IPS-11a (cell line): ENCODE data around the gene WRAP73.

ENCODE experiments used
- H3K4me3 ChIP-seq: one replicate; pipeline ENCODE4 v1.5.1; 2013; ENCODE audit warnings: low read depth, low read length, control low read depth

WRAP73 gene

GRCh38 chr1:3681898-3682806, 32.2 kb upstream of the WRAP73 start:
- no peak overlapping the region for H3K4me3 ChIP-seq

GRCh38 chr1:3681231-3681897, 31.5 kb upstream of the WRAP73 start:
- no peak overlapping the region for H3K4me3 ChIP-seq

- no peak overlapping the region for H3K4me3 ChIP-seq
These were observed 30.8 kb upstream of the WRAP73 start for GRCh38 chr1:3680488-3681230.

DNA sequence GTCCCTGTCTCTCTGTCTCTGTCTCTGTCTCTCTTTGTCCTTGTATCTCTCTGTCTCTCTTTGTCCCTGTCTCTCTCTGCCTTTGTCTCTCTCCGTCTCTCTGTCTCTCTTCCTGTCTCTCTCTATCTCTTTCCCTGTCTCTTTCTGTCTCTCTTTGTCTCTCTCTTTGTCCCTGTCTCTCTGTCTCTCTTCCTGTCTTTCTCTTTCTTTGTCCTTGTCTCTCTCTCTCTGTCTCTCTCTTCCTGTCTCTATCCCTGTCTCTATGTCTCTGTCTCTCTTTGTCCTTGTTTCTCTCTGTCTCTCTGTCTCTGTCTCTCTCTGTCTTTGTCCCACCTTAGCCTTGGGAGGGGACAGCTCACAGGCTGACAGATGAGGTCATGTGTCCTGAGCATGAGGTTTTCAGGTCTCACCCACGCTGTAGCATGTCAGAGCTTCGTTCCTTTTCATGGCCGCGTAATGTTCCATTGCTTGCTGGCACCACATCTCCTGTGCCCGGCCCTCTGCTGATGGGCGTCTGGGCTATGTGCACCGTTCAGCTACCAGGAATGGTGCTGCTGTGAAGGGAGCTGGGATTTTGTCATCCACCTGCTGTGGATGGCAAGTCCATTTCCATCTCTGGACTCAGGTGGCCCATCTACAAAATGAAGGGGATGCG, 30.0 kb upstream of the WRAP73 start:
- no peak overlapping the region for H3K4me3 ChIP-seq

DNA sequence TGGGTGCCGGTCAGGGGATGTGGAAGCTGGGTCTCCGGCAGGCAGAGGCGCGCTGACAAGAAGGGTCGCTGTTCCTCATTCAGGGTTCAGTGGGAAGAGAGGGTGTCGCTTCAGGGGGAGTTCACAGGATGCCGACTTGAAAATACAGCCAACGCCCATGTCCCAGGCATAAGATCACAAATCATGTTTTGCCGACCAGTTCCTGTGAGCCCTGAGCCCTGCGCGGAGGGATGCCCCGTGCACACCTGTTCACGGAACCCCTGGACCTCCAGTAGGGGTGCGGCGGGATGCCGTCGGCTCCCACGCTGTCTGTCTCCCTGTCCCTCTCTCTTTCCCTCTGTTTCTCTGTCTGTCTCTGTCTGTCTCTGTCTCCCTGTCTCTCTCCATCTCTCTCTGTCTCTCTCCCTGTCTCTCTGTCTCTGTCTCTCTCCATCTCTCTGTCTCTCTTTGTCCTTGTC, 29.2 kb upstream of the WRAP73 start:
- H3K4me3 ChIP-seq: no peak overlapping the region

- no peak overlapping the region for H3K4me3 ChIP-seq
These were observed 28.6 kb upstream of the WRAP73 start for GRCh38 chr1:3678361-3679097.

DNA sequence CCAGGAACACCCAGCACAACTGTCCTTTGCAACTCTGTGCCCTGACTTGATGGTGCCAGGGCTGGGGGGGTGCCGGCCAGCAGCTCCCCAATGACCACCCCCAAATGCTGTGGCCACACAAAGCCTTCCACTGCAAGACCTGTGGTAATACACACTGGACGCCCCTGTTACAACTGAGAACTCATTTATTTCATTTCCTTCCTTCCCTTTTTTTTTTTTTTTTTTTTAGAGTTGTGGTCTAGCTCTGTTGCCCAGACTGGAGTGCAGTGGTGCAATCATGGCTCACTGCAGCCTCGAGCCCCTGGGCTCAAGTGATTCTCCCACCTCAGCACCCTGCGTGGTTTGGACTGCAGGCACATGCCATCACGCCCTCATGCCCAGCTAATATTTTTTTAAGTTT, 27.6 kb upstream of the WRAP73 start:
- H3K4me3 ChIP-seq: no peak overlapping the region

- H3K4me3 ChIP-seq: no peak overlapping the region
These were observed 26.9 kb upstream of the WRAP73 start for GRCh38 chr1:3676581-3677470.

DNA sequence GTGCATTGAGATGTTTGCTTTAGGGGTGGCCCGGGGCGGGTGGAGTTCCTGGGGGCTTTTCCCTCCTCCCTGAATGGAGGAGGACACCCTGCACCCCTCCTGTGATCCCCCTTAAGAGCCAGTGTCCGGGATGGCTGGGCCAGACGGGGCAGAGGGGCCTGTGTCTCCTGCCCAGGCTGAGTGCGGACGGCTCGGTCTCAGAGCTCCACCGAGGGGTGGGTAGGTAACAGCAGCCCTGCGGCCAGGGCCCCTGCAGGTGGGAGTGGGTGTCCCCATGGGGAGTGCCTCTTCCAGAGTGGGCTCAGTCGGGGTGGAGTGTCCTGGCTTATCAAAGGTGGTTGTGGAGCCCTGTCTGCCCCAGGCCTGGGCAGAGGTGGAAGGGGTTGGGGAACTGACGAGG, 25.5 kb upstream of the WRAP73 start:
- no peak overlapping the region for H3K4me3 ChIP-seq

- no peak overlapping the region for H3K4me3 ChIP-seq
These were observed 24.5 kb upstream of the WRAP73 start for GRCh38 chr1:3674100-3675094.

GRCh38 chr1:3673381-3674099, 23.6 kb upstream of the WRAP73 start:
- no peak overlapping the region for H3K4me3 ChIP-seq

DNA sequence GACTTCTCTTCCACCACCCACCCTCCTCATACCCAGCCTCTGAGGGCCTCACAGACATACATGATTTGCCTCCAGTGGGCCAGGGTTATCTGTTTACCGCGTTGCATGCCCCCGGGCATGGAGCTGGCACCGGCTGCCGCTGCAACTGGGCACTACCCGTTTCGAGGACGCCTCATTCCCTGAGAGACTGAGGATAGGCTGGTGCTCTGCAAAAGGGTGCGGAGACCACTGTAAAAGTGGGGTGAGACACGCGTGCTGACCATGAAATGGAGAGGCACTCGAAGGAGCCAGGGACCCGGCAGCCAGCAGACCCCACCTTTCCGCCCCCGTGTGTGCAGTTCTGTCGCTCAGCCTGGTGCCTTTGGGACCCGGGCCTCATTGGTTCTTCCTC, 23.1 kb upstream of the WRAP73 start:
- H3K4me3 ChIP-seq: no peak overlapping the region

DNA sequence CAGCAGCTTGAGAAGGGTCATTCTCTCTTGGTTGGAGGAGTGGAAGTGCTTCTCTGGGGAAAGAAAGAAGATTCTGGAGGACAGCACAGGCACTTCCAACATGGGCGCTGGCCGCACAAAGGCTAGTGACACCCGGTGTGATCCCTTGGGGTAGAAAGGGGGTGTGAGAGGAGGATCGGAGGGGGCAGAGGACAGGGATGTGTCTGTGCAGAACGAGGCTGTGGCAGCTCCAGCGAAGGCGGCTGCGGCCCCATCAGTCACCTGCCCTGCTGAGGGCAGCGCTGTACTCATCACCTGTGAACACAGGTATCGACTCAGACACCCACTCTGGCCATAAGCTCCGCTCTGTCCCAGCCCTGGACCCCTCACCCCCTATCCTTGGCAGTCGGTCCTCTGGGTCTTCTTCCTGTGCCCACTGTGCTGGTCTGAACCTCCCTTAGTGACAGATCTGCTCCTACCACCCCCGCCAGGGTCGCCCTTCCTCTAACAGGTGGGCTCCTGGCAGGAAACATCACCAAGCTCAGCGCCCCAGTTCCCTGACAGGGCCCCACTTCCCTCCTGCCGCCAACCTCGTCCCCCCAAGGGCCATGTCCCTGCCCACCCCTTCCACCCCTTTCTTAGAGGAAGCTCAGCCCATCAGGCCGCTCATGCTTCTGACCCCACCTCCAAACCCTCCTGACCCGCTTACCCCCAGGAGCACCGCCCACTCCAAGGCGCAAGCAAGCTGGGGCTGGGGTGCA, 22.5 kb upstream of the WRAP73 start:
- no peak overlapping the region for H3K4me3 ChIP-seq

DNA sequence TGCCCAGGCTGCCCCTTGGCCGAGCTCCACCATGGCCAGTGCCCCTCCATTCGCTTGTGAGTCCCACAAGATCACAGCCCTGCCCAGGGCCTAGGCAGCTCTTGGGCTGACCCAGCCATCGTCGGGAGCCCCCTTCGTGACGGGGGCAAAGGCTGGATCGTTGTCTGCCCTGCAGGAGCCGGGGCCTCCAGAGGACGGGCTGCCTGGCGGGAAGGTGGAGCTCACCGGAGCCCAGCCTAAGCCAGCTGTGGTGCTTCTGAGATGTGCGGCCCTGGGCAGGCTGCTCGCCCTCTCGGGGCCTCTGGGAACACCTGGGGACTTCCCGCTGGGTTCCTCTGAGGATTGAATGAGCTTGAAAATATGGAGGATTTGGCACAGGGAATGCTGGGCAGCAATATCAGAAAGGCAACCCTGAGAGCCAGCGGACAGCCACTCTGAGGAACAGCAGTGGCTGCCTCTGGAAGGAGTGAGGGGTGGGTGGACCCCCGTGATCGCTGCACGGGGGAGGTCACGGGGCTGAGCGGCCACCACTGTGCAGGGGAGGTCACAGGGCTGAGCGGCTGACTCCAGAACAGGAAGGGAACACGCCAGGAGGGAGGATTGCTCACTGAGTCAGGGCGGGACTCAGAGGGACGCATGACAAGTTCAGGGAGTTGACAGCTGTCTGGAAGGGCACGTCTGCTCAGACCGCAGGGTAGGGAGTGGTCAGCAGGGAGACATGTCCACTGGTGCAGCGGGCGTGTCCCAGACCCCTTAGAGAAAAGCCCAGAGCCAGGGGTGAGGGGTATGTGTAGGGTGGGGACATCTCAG, 21.7 kb upstream of the WRAP73 start:
- H3K4me3 ChIP-seq: no peak overlapping the region

GRCh38 chr1:3670823-3671265, 20.9 kb upstream of the WRAP73 start:
- H3K4me3 ChIP-seq: no peak overlapping the region

- no peak overlapping the region for H3K4me3 ChIP-seq
These were observed 20.1 kb upstream of the WRAP73 start for GRCh38 chr1:3669971-3670431.
